OCI-LY1 (cell line): ENCODE measurements around the gene ARL10.

ENCODE experiments used
- CTCF ChIP-seq: fragments of 200-600 bp; sonication (generic), shearing (Covaris generic); IDR thresholded peaks from 2 replicates; pipeline ENCODE4 v1.5.1; 2017; ENCODE audit warnings: mild to moderate bottlenecking, antibody characterized with exemption, low read length, moderate library complexity, mixed read lengths
- EZH2 ChIP-seq: fragments of 200-600 bp; sonication (generic), shearing (Covaris generic); IDR thresholded peaks from 2 replicates; pipeline ENCODE4 v1.8.0; 2017; ENCODE audit warnings: borderline replicate concordance, mixed run types, mild to moderate bottlenecking, antibody characterized with exemption, low read length, moderate library complexity, mixed read lengths

- no peak for TF ChIP-seq CTCF
- TF ChIP-seq EZH2, result no peak
These were observed 55.8 kb downstream of the ARL10 start for GRCh38 chr5:176420972-176421544.
